Measurements from ENCODE around the gene MEIOSIN. TPM values are rescaled to one million over a fixed set of nuclear protein-coding genes. Genes with fewer than 3 reads are reported as not detected.
A peak's percentile ranks its signal among the peaks of the same experiment; 100 is the strongest.

Gene MEIOSIN
- total RNA-seq, 1 experiment from 2014 or later, result not detected

- H3K4me3 ChIP-seq (ENCODE audit: insufficient read depth, low read depth, low read length), result peak overlapping the region; percentile 92
- no peaks in the 10 kb centered on the region for H3K36me3 ChIP-seq (replicated peaks; ENCODE audit: control insufficient read depth, insufficient read depth, low read length)
- peaks cover 8% of the 10 kb centered on the region; the same call in 1 of the 2 replicates for H3K27me3 ChIP-seq (ENCODE audit: control insufficient read depth, insufficient read depth, low read length)
- DNase-seq, result no peak
These were observed 33.7 kb downstream of the MEIOSIN start for GRCh38 chr19:45766869-45767346.

GRCh38 chr19:45767410-45767880 lies 34.2 kb downstream of the MEIOSIN start:
- peak overlapping the region; percentile 92 for H3K4me3 ChIP-seq (ENCODE audit: insufficient read depth, low read depth, low read length)
- H3K36me3 ChIP-seq (replicated peaks; ENCODE audit: control insufficient read depth, insufficient read depth, low read length), result no peaks in the 10 kb centered on the region
- DNase-seq, result peak; percentile 90
- peaks cover 8% of the 10 kb centered on the region; the same call in 1 of the 2 replicates for H3K27me3 ChIP-seq (ENCODE audit: control insufficient read depth, insufficient read depth, low read length)

GRCh38 chr19:45767881-45768654 lies 34.8 kb downstream of the MEIOSIN start:
- Histone ChIP-seq H3K27me3 (ENCODE audit: control insufficient read depth, insufficient read depth, low read length) (peaks cover 10% of the 10 kb centered on the region; the same call in 1 of the 2 replicates), H3K36me3 (replicated peaks; ENCODE audit: control insufficient read depth, insufficient read depth, low read length) (no peaks in the 10 kb centered on the region), H3K4me3 (ENCODE audit: insufficient read depth, low read depth, low read length) (peak overlapping the region; percentile 92)
- DNase-seq, result peak; percentile 82

- Histone ChIP-seq H3K4me3 (ENCODE audit: insufficient read depth, low read depth, low read length) (peak overlapping the region; percentile 92), H3K27me3 (ENCODE audit: control insufficient read depth, insufficient read depth, low read length) (peaks cover 10% of the 10 kb centered on the region; the same call in 1 of the 2 replicates), H3K36me3 (replicated peaks; ENCODE audit: control insufficient read depth, insufficient read depth, low read length) (no peaks in the 10 kb centered on the region)
- peak; percentile 79 for DNase-seq
These were observed 35.4 kb downstream of the MEIOSIN start for GRCh38 chr19:45768655-45768983.

GRCh38 chr19:45768984-45769782 lies 35.9 kb downstream of the MEIOSIN start, which contains the start of gene SIX5:
TSS of gene SIX5 (minus strand) at chr19:45769252. CDS start at chr19:45768844, 408 bp downstream.
- DNase-seq, result peak; percentile 99
- peaks cover 10% of the 10 kb centered on the region; the same call in 1 of the 2 replicates for H3K27me3 ChIP-seq (ENCODE audit: control insufficient read depth, insufficient read depth, low read length)
- H3K36me3 ChIP-seq (replicated peaks; ENCODE audit: control insufficient read depth, insufficient read depth, low read length), result no peaks in the 10 kb centered on the region
- peak within 1 kb of the TSS; percentile 92 for H3K4me3 ChIP-seq (ENCODE audit: insufficient read depth, low read depth, low read length)

GRCh38 chr19:45769821-45770191 lies 36.6 kb downstream of the MEIOSIN start:
- peak; percentile 69 for DNase-seq
- Histone ChIP-seq H3K36me3 (replicated peaks; ENCODE audit: control insufficient read depth, insufficient read depth, low read length) (no peaks in the 10 kb centered on the region), H3K4me3 (ENCODE audit: insufficient read depth, low read depth, low read length) (peak overlapping the region; percentile 74), H3K27me3 (ENCODE audit: control insufficient read depth, insufficient read depth, low read length) (peaks cover 10% of the 10 kb centered on the region; the same call in 1 of the 2 replicates)

- H3K4me3 ChIP-seq (ENCODE audit: insufficient read depth, low read depth, low read length), result peak overlapping the region; percentile 74
- no peaks in the 10 kb centered on the region for H3K36me3 ChIP-seq (replicated peaks; ENCODE audit: control insufficient read depth, insufficient read depth, low read length)
- peak; percentile 99 for DNase-seq
- peaks cover 10% of the 10 kb centered on the region; the same call in 1 of the 2 replicates for H3K27me3 ChIP-seq (ENCODE audit: control insufficient read depth, insufficient read depth, low read length)
These were observed 37.2 kb downstream of the MEIOSIN start for GRCh38 chr19:45770192-45771101.

GRCh38 chr19:45771311-45771933 lies 38.2 kb downstream of the MEIOSIN start:
- Histone ChIP-seq H3K4me3 (ENCODE audit: insufficient read depth, low read depth, low read length) (peak overlapping the region; percentile 62), H3K36me3 (replicated peaks; ENCODE audit: control insufficient read depth, insufficient read depth, low read length) (no peaks in the 10 kb centered on the region), H3K27me3 (ENCODE audit: control insufficient read depth, insufficient read depth, low read length) (peaks cover 10% of the 10 kb centered on the region; the same call in 1 of the 2 replicates)
- DNase-seq, result peak; percentile 81

GRCh38 chr19:45772130-45772840 lies 39.0 kb downstream of the MEIOSIN start:
- Histone ChIP-seq H3K36me3 (replicated peaks; ENCODE audit: control insufficient read depth, insufficient read depth, low read length) (peaks cover 2% of the 10 kb centered on the region; the same call in 1 of the 2 replicates), H3K4me3 (ENCODE audit: insufficient read depth, low read depth, low read length) (no peak overlapping the region), H3K27me3 (ENCODE audit: control insufficient read depth, insufficient read depth, low read length) (peaks cover 10% of the 10 kb centered on the region; the same call in 1 of the 2 replicates)
- peak; percentile 52 for DNase-seq

GRCh38 chr19:45772912-45773311 lies 39.7 kb downstream of the MEIOSIN start:
- Histone ChIP-seq H3K36me3 (replicated peaks; ENCODE audit: control insufficient read depth, insufficient read depth, low read length) (peaks cover 2% of the 10 kb centered on the region), H3K4me3 (ENCODE audit: insufficient read depth, low read depth, low read length) (no peak overlapping the region), H3K27me3 (ENCODE audit: control insufficient read depth, insufficient read depth, low read length) (peaks cover 10% of the 10 kb centered on the region; the same call in 1 of the 2 replicates)
- peak; percentile 26 for DNase-seq

GRCh38 chr19:45773384-45773783 lies 40.1 kb downstream of the MEIOSIN start:
- no peak overlapping the region for H3K4me3 ChIP-seq (ENCODE audit: insufficient read depth, low read depth, low read length)
- no peak for DNase-seq
- peaks cover 2% of the 10 kb centered on the region for H3K36me3 ChIP-seq (replicated peaks; ENCODE audit: control insufficient read depth, insufficient read depth, low read length)
- H3K27me3 ChIP-seq (ENCODE audit: control insufficient read depth, insufficient read depth, low read length), result peaks cover 10% of the 10 kb centered on the region; the same call in 1 of the 2 replicates

- H3K36me3 ChIP-seq (replicated peaks; ENCODE audit: control insufficient read depth, insufficient read depth, low read length), result peaks cover 2% of the 10 kb centered on the region
- DNase-seq, result peak; percentile 95
- no peak overlapping the region for H3K4me3 ChIP-seq (ENCODE audit: insufficient read depth, low read depth, low read length)
- peaks cover 10% of the 10 kb centered on the region; the same call in 1 of the 2 replicates for H3K27me3 ChIP-seq (ENCODE audit: control insufficient read depth, insufficient read depth, low read length)
These were observed 41.5 kb downstream of the MEIOSIN start for GRCh38 chr19:45774765-45775164.

Data from H7 (cell line).